Heart left ventricle (tissue), 13 donors: Measurements from ENCODE around the gene SLC26A8.

Source experiments
- CTCF ChIP-seq, 12 donors: fragments of 200-600 bp; sonication (generic) in 4 of 12; IDR thresholded peaks; one replicate each; pipeline versions ENCODE4 v1.5.0 to v1.8.0; 2018 to 2022; ENCODE audit warnings: antibody characterized with exemption in 12 of 12, mild to moderate bottlenecking in 5 of 12
- POLR2A ChIP-seq, 2 donors: fragments of 450-650 bp; IDR thresholded peaks; one replicate each; pipeline ENCODE4 v1.6.1; 2017; ENCODE audit warnings: antibody characterized with exemption in 2 of 2, mild to moderate bottlenecking in 2 of 2, moderate library complexity in 2 of 2
- donor health status: ischemic (EF 13 %, LVEDD 7.1; RV severe dilation, severe dysfunction).
- donor health status: DM: no; HTN: yes; CAD: no.
- donor health status: DM: no; HTN: no; CAD: no.
- donor health status: ischemic (EF 25% LVEDD 6.9; RV normal size, moderate dysfunction).
- donor health status: ischemic (EF 25% LVEDD 5.7; RV mildly dilated, moderate dysfunction).
- donor health status: ischemic (EF 35%, LVEDD 5.7; RV mildly dilated, moderate dysfunction).
- donor health status: nonischemic (EF 11% LVEDD 7.7; RV severe dilation, severe dysfunction).
- donor health status: DM: yes; HTN: yes; CAD: no.
- donor health status: PGD.
- donor health status: ischemic (EF 29% LVEDD 5.4; RV normal size, mild dysfunction).
- donor health status: nonischemic (EF 23%, LVEDD 6.1; RV moderate dilation, normal function).

GRCh38 chr6:36070252-36070651, 45.8 kb upstream of the SLC26A8 start:
- no peak for TF ChIP-seq CTCF (IDR thresholded peaks at IDR 0.05)
- no peak for TF ChIP-seq POLR2A (IDR thresholded peaks at IDR 0.05)
